ENCODE results near the gene CCDC148. TPM values are rescaled to one million over a fixed set of nuclear protein-coding genes. Genes with fewer than 3 reads are reported as not detected.

Gene CCDC148
- polyA plus RNA-seq, 3 donors: not detected

GRCh38 chr2:158393886-158394285, 62.7 kb downstream of the CCDC148 start:
- Histone ChIP-seq H3K27ac (ENCODE audit: low read depth in 1 of 2, low read length in 2 of 2) (no peak overlapping the region), H3K9me3 (replicated peaks in 1 of 2; ENCODE audit: control insufficient read depth in 1 of 2, insufficient read depth in 1 of 2, low read length in 2 of 2) (no peaks in the 10 kb centered on the region), H3K4me3 (replicated peaks in 1 of 3; ENCODE audit: low read depth in 2 of 3, low read length in 3 of 3) (no peak overlapping the region), H3K36me3 (replicated peaks in 1 of 2; ENCODE audit: control insufficient read depth in 1 of 2, insufficient read depth in 2 of 2, low read length in 2 of 2) (no peaks in the 10 kb centered on the region), H3K27me3 (ENCODE audit: control insufficient read depth in 2 of 2, insufficient read depth in 2 of 2, low read length in 2 of 2) (no peaks in the 10 kb centered on the region), H3K9ac (ENCODE audit: insufficient read depth, low read length, poor library complexity, severe bottlenecking) (no peak overlapping the region), H4K20me1 (ENCODE audit: insufficient read depth, low read length) (no peaks in the 10 kb centered on the region), H3K79me2 (ENCODE audit: insufficient read depth, low read length) (no peaks in the 10 kb centered on the region), H2AFZ (ENCODE audit: insufficient read depth, low read depth, low read length, poor library complexity, severe bottlenecking) (no peak overlapping the region), H3K4me1 (ENCODE audit: control insufficient read depth in 1 of 2, insufficient read depth in 2 of 2, low read length in 2 of 2) (no peaks in the 10 kb centered on the region), H3K4me2 (replicated peaks; ENCODE audit: extremely low read depth, low read length, poor library complexity, severe bottlenecking) (no peak overlapping the region)
- intact Hi-C loops (cut with micrococcal nuclease): no loop called here
- Mint-ChIP-seq H3K27ac (no peak overlapping the region), H3K9me3 (peaks cover 0 to 14% (median 5%) of the 10 kb centered on the region in 7 donors), H3K36me3 (no peaks in the 10 kb centered on the region), H3K4me1 (no peaks in the 10 kb centered on the region), H3K4me3 (no peak overlapping the region), H3K27me3 (ENCODE audit: low read depth in 3 of 3) (no peaks in the 10 kb centered on the region)
- DNase-seq: no peak
- WGBS (ENCODE audit: insufficient coverage): no CpG with 5 or more reads among the region's 1 CpG
- no peak for TF ChIP-seq CTCF (IDR thresholded peaks at IDR 0.05)

DNA sequence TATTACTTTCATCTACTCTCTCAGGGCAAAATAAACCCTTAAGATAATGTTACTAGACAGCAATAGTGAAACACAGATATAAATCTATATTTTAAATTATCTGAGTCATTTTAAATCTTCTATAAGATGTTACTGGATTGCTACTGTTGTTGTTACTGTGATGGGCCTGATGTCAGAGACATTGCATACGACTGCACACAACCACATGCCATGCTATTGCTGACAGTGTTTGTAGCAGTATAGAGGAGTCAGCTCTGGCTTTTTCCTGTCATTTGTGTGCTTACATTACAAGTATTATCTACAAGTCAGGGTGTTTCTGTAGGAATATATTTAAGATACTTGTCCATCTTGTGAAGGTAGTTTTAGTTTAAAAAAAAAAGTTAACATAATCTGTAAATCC, 63.9 kb downstream of the CCDC148 start:
- no peak overlapping the region for H3K27ac Mint-ChIP-seq
- Histone ChIP-seq H3K4me2 (replicated peaks; ENCODE audit: extremely low read depth, low read length, poor library complexity, severe bottlenecking) (no peak overlapping the region), H3K9me3 (replicated peaks in 1 of 2; ENCODE audit: control insufficient read depth in 1 of 2, insufficient read depth in 1 of 2, low read length in 2 of 2) (no peaks in the 10 kb centered on the region), H3K79me2 (ENCODE audit: insufficient read depth, low read length) (no peaks in the 10 kb centered on the region), H3K27ac (ENCODE audit: low read depth in 1 of 2, low read length in 2 of 2) (no peak overlapping the region), H3K27me3 (ENCODE audit: control insufficient read depth in 2 of 2, insufficient read depth in 2 of 2, low read length in 2 of 2) (no peaks in the 10 kb centered on the region), H3K36me3 (replicated peaks in 1 of 2; ENCODE audit: control insufficient read depth in 1 of 2, insufficient read depth in 2 of 2, low read length in 2 of 2) (no peaks in the 10 kb centered on the region), H3K4me1 (ENCODE audit: control insufficient read depth in 1 of 2, insufficient read depth in 2 of 2, low read length in 2 of 2) (no peaks in the 10 kb centered on the region), H2AFZ (ENCODE audit: insufficient read depth, low read depth, low read length, poor library complexity, severe bottlenecking) (no peak overlapping the region), H3K4me3 (replicated peaks in 1 of 3; ENCODE audit: low read depth in 2 of 3, low read length in 3 of 3) (no peak overlapping the region), H4K20me1 (ENCODE audit: insufficient read depth, low read length) (no peaks in the 10 kb centered on the region), H3K9ac (ENCODE audit: insufficient read depth, low read length, poor library complexity, severe bottlenecking) (no peak overlapping the region)
- no peak overlapping the region for H3K4me3 Mint-ChIP-seq
- H3K9me3 Mint-ChIP-seq: peaks cover 0 to 6% (median 3%) of the 10 kb centered on the region in 7 donors
- intact Hi-C loops (cut with micrococcal nuclease): no loop called here
- no peak for TF ChIP-seq CTCF (IDR thresholded peaks at IDR 0.05)
- H3K36me3 Mint-ChIP-seq: no peaks in the 10 kb centered on the region
- no peaks in the 10 kb centered on the region for H3K4me1 Mint-ChIP-seq
- no CpG with 5 or more reads among the region's 1 CpG for WGBS (ENCODE audit: insufficient coverage)
- DNase-seq: no peak
- no peaks in the 10 kb centered on the region for H3K27me3 Mint-ChIP-seq (ENCODE audit: low read depth in 3 of 3)
